NOMO-1 treated with DMSO at 0.1 percent for 48 hours (cell line): Measurements from ENCODE around the gene ABHD17C.

ENCODE experiments used
- DNase-seq: peaks from one replicate; lab custom pipeline; 2025; ENCODE audit not compliant: unreplicated experiment; lab: John Stamatoyannopoulos, UW

Gene ABHD17C

DNA sequence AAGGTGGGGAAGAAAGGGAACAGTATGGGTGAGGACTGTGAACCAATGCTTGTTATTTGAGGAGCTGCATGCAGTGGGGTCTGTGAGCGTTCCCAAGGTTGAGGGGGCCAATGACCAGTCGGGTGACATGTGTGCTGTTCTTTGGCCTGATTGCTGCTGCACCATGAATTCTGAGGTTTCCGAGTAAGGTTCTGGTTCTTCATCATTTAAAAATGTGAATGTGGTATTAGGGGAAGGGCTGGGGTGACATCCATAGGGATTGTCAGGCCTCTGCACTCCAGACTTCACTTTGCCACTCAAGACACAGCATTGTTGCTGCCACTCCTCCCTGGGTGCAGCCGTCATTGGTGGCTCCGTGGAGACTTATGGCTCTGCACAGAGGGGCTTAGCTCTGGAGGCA lies 32.5 kb downstream of the ABHD17C start:
- DNase-seq, result no peak

- no peak for DNase-seq
These were observed 35.3 kb downstream of the ABHD17C start for GRCh38 chr15:80730387-80730786.

DNA sequence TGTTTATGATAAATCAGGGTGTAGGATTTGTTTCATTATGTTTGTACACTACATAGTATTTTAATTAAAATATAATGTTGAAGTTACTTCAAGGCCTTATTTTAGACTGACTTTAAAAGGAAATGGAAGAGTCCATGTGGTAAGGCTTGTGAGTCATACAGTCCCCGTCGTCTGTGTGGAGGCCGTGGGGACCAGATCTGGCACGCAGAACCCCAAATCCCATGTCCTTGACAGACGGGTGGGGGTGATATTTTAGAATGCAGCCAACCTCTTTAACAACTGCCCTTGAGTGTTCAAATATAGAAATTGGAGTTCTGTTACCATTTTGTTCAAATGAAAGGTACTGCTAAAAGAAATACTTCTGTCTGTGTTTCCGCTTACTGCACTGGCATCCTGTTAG lies 35.8 kb downstream of the ABHD17C start:
- peak; percentile 14 for DNase-seq

DNA sequence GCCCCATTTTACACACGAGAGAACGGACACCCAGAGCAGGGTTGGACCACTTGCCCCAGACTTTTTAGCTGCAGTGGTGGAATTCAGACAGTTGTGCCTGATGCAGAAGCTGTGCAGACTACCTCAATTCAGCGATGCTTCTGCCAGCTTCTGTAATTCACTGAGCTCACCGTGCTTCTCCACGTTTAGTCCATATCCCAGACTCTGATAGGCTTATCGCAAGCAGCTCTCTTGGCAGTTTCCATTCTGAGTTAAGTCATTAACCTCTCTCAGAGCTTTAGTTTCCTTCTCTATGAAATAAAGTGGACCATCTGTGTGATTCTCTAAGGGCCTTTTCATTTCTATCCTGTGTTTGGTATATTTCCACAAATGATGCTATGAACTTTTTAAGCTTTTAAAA lies 37.1 kb downstream of the ABHD17C start:
- no peak for DNase-seq

DNA sequence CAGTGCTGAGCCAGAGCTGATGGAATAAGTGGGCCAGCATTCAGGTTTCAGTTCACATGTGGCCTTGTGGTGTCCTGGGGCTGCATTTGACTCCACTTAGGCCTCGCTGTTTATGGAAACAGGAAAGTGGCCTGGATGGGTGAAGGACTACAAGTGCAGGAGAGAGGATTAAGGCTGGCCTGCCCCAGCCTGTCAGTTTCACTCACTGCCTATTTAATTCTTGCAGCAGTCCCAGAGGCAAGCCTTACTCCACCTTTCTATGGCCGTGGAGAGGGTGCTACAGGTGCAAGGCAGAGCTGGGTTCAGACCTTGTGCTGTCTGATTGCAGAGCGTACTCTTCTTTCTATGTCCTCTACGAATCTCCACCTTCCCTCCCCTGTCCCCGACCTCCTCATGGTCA lies 37.7 kb downstream of the ABHD17C start:
- no peak for DNase-seq

DNA sequence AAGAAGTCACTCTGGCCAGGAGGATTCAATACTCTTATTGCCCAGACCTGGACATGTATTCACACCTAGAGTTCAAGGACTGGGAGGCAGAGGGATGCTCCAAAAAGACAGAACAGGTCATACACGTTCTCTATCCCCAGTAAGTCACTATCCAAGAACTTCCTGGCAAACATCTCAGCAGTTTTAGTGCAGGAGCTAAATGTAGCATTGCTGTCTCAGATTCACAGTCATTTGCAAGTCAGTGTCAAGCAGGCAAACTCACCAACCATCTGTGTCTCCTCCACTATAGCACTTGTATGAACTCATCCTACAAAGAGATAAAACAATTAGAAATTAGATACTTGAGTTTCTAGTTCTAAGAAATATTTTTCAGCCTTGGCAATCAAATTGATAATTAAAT lies 38.4 kb downstream of the ABHD17C start:
- no peak for DNase-seq

DNA sequence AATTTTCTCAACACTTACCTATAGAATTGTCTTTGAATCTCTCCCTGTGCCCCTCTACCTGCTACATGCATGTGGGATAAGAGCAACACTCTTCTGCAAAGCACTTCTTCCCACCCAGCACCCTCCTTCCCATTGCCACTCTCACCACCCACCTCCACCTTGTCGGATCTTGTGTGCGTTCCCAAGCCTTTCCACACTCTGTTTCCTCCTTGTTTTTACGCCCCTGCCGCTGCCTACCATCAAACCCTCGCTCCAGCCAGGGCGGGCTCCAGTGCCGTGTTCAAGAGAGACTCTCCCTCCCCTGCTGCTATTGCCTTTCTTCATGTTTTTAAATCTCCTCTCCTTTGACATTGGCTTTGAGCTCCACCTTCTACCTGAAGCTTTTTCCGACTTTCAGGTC lies 40.2 kb downstream of the ABHD17C start:
- DNase-seq, result no peak

GRCh38 chr15:80736560-80736959 lies 41.5 kb downstream of the ABHD17C start:
- no peak for DNase-seq

DNA sequence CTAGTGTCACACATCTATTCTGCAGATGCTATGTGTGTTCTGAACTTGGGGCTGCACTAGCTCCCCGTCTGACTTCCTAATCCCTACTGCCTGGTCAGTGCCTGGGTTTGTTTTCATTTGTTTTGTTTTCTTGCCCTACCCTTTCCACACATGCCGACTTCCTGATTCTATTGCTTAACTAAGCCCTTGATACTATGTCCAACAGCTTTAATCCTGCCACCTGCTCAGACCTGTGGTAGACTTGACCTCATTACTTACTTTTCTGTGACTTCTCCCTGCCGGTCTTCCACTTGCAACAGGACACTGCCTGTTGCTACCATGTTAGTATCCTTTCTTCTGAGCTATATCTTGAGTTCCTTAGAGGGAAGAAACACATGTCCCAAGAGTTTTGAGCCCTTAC lies 44.8 kb downstream of the ABHD17C start:
- no peak for DNase-seq

- DNase-seq, result no peak
These were observed 47.0 kb downstream of the ABHD17C start for GRCh38 chr15:80742081-80742480.

GRCh38 chr15:80743189-80743833 lies 48.2 kb downstream of the ABHD17C start:
- DNase-seq, result no peak

DNA sequence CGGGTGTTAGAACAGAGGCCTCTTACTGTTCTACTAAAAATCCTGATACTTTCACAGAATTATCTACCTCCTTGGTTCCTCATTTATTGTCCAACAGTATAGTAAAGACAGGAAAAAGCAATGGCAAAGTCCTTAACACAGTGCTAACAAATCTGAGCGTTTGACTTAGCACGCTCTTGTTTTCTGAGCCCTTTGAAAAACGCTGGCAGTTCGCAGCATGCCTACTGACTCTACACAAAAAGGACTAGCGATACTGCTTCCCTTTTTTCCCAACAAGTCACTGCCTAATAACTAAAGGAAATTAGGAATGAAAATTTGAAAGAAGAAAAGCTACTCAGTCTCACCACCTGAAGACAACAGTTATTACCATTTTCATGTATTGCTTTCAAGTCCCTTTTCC lies 49.3 kb downstream of the ABHD17C start:
- DNase-seq, result no peak

GRCh38 chr15:80744826-80745225 lies 49.7 kb downstream of the ABHD17C start:
- DNase-seq, result peak; percentile 55

DNA sequence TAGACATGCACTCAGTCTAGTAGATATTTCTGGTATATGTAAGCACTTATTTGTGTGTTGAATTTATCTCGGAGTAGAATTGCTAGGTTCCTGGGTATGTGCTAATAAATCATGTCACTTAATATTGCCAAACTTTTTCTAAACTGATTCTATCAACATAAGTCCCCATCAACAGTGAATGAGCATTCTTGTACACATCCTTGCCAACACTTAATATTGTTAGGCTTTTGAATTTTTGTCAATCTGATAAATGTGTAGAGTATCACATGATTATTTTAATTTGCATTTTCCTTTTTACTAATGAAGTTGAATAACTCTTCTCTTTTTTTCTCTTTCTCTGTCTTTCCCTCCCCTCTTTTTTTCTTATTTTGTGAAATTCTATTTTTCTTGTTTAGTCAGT lies 50.8 kb downstream of the ABHD17C start:
- no peak for DNase-seq

DNA sequence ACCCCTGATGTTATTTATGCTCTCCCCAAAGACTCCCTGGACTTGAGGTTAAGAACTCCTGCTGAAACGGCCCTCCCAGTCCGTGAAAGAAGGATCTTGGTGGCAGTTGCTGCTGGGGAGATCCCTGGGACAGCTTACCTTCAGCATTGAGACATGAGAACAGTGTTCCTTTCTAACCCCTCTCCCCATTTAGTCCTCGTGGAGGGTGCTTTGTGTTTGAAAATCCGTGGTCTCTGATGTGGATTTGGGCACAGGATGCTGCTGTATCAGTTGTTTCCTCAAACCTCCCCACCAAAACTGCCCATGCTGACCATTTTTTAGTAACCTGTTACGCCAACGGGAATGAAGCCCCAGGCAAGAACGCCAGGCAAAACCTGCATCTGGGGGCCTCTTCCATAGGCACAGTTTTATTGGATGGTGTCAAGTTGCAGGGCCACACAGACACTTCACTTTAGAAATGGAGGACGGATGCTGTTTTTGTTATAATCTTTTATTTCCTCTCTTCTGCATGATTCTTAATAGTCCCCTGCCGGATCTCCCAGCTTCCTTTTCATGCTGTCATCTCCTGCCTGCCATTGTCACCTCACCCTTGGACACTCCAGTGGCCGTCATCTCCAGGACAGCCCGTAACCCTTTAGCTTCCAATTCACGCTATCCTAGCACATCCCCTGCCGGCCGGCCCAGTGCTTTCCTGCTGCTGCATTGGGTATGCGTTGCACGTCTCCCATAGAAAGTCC lies 52.4 kb downstream of the ABHD17C start:
- DNase-seq, result no peak

DNA sequence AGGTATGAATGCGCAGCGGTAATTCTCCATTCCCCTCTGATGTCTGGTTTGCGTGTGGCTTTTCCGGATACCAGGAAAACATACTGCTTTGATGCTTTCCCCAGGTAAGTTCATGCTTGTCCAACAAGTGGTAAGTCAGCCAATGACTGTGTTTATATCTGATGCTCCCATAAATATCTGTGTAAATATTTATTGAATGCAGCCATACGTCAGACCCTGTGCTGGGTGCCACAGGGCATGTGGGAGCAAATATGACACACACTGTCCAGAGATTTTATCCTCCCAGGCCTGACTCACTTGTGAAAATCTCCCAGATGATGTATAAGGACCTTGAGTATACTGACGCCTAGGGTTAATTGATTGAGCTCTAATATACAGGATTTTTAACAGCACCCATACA lies 54.5 kb downstream of the ABHD17C start:
- no peak for DNase-seq

GRCh38 chr15:80750575-80750974 lies 55.5 kb downstream of the ABHD17C start:
- no peak for DNase-seq

DNA sequence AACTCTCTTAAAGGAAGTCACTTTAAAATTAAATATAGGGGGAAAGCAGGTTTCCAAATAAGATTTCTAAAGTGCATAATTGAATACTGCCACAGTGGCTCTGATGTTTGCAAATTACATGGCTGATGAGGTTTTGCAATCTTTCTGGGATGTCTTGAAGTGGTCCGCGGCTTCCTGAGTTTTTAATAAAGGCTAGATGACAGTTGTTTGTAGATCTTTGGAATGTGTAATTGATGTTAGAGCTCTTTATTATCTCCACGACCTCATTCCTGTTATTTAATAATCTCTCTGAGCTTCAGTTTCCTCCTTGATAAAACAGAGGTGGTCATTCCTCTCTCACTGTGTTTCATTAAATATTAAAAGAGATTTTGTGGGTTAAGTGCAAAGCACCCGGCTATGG lies 57.1 kb downstream of the ABHD17C start:
- no peak for DNase-seq

DNA sequence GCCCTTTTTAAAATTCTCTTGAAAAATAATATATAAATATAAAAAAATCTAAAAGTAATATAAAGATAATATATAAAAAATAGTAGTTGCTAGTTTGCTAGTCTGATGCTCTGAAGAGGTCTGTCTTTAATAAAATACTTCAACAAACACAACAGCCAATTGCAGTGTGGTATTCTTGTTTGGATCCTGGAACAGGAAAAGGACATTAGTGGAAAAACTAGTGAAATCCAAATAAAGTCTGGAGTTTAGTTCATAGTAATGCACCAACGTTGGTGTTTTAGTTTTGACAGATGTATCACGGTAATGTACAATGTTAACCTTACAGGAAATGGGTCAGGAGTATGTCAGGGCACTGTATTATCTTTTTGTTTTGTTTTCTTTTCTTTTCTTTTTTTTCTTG lies 58.1 kb downstream of the ABHD17C start:
- no peak for DNase-seq

DNA sequence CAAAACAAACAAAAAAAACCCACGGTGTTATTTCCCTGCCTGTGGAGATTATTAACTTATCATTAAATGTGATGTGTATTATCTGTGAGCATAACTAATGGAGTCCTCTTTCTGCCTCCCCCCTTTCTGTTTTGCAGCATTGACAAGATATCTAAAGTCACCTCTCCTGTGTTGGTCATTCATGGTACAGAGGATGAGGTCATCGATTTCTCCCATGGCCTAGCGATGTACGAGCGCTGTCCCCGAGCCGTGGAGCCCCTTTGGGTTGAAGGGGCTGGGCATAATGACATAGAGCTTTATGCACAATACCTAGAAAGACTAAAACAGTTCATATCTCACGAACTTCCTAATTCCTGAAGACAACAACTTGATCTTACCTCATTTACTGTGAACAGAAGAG lies 58.9 kb downstream of the ABHD17C start:
- no peak for DNase-seq

DNA sequence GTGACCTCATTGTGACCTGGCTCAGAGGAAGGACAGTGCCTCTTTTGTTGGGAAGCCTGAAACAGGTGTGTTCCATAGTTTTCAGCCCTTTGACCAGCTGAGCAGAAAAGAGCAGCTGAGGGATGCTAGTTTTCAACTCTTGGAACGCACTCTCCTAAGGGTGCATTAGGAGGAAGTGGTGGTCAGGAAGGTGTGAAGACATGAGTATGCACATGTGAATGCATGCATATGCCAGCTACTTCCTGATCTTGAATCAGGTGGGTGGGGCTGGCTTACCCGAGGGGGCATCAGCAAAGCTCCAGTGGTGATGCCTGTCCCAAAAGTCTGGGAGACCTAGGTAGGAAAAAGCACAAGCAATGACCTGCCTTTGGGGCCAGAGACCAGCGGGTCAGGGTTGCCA lies 60.8 kb downstream of the ABHD17C start:
- DNase-seq, result no peak

DNA sequence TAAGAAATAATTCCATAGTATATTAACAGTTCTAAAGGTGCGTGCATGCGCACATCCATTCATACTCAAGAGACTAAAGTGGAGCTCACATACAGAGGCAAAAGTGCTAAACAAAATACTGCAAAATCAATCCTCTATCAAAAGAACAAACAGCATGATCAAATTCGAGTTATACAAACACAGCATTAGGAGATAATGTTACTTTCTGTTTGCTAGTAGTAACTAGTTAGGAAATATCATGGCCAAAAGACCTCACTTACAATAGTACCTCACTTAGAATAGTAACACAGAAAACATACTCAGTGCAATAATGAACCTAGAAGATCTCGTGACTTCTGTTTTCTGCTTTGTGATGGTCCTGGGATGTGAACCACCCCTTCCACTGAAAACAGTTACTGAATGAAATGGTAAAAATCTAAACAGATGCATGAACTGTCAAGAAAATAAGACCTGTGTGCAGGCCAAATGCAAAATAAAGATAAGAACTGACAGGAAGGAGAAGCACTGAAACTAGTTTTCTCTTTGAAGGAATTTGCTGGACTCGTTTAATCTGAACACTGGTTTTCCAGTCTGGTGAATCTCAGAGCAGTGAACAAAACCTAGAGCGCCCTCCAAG lies 63.1 kb downstream of the ABHD17C start:
- no peak for DNase-seq

DNA sequence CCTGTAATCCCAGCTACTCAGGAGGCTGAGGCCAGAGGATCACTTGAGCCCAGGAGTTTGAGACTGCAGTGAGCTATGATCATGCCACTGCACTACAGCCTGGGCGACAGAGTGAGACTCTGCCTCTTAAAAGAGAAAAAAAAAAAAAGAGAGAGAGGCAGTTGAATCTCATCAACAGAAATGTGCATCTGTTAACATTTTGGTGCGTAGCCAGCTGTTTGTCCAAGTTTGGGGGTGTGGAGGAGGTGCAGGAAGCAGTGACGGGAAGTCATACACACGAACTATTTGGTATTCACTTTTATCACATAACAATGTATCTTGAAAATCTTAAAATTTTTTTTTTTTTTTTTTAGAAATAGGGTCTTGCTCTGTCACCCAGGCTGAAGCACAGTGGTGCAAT lies 65.8 kb downstream of the ABHD17C start:
- DNase-seq, result no peak
